CD4-positive, alpha-beta T cell treated with Interleukin-2 at 100 ng/mL for 4 hours (primary cell): ENCODE data around the gene CARD19.
"Not testable (repeated sequence)": the region's sequence is repeated elsewhere in the genome, so short reads cannot be mapped to it uniquely, and the experiment has no call there.

Experiments used
- DNase-seq: peaks from one replicate; pipeline ENCODE4 v3.0.0-alpha.2; 2020; ENCODE audit warnings: low spot score

CARD19 gene

DNA sequence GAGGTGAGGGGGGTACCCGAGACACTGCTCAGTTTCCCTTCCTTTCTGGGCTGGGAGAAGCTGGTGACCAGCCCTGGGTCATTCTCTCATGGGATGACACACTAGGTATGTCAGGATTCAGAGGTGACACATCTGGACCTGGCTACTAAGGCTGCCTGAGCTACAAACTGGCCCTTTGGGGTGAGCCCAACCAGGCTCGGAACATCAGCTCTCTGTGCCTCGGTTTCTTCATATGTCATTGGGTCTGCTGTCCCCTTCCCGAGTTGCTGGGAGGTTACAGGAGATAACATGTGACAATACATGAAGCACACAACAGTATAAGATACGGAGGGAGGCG, 11.8 kb downstream of the CARD19 start:
- DNase-seq, result no peak

DNA sequence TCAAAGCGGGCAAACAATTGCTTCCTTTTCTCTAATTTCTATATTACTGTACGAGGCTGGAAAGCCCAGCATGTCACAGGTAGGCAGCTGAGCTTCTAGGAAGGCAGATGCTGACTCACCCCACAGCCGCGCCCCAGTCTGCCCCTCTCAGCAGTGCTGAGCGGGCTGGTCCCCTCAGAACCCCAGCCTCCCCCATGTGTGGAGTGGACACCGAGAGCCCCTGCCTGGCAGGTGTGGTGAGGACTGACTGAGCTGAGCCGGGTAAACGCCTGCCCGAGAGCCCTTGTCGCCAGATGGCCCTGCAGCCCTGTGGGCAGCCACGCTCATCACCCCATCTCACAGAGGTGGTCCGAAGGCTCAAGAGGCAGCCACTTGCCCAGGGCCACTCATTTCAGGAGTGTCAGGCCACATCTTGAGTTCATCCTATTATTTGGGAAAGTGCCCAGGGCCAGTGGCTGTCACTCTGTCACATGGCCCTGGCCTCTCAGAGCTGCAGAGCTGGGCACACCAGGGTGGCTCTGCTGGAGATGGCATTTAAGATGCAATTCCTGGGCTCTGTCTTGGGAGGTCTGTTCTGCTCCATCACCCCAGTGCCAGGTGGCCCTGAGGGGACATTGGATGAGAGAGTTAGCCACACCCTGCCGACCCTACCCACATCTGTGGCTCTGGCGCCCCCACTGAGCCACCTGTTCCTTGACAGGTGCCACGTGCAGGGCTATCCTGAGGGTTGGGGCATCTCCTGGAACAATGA, 12.4 kb downstream of the CARD19 start:
- DNase-seq, result peak; percentile 57

DNA sequence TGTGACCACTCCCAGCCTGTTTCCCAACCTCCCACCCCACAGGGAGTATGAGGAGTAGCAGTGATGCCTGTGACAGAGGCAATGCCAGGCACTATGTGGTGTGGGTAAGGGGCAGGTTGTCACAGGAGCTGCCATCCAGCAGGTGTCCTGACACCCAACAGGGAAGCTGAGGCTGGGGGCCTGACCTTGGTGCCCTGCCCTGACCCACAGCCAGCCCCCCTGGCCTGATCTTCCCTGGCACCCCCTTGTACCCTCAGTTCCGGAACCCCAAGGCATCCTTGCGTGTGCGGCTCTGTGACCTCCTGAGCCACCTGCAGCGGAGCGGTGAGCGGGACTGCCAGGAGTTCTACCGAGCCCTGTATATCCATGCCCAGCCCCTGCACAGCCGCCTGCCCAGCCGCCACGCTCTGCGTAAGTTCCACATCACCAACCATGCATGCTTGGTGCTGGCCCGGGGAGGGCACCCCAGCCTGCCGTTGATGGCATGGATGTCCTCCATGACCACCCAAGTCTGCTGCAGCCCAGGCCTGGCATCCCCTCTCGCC, 14.4 kb downstream of the CARD19 start:
- no peak for DNase-seq

DNA sequence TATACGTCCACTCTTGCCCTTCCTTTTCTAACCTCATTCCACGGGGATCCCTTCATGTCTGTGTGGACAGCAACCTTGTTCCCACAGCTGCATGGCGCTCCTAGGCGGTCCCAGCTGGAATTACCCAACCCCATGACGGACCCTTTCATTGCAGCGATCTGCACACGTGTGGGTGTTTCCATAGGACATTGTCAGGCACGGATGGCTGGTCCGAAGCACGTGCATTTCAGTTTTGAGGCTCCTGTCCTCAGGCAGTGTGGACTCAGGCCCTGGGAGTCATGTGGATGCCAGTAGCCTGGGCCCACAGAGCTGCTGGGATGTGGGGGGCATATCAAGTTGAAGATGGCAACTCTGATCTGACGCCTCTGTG, 15.0 kb downstream of the CARD19 start:
- DNase-seq, result no peak

DNA sequence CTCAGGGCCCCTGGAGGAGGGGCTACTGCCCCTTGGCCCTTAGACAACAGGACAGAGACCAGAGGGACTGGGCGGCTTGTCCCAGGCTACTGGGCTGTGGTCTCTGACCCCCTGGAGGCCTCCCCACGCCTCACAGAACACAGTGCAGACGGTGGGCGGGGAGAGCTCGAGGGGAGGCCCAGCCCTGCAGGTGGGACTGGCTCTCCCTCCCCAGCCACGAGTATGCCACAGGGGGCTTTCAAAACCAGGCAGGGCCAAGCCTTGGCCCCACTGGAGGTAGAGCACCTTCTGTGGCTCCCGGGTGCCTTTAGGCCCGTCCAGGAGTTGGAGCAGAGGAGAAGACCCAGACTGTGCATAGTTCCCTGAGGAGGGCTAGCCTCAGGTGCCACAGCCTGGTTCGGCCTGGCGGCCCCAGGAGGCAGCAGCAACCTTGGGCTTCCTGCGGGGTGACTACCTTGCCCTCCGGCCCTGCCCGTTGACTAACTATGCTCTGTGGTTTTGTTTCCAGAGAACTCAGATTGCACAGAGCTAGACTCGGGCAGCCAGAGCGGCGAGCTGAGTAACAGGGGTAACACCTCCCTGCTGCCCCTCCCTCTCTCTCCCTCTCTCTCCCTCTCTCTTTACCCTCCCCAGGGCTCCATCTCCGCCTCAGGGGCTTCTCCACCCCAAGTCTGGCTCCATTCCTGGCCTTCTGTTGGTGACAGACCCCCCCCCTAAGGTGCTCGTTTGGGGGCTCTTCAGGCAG, 15.5 kb downstream of the CARD19 start:
- DNase-seq, result no peak

DNA sequence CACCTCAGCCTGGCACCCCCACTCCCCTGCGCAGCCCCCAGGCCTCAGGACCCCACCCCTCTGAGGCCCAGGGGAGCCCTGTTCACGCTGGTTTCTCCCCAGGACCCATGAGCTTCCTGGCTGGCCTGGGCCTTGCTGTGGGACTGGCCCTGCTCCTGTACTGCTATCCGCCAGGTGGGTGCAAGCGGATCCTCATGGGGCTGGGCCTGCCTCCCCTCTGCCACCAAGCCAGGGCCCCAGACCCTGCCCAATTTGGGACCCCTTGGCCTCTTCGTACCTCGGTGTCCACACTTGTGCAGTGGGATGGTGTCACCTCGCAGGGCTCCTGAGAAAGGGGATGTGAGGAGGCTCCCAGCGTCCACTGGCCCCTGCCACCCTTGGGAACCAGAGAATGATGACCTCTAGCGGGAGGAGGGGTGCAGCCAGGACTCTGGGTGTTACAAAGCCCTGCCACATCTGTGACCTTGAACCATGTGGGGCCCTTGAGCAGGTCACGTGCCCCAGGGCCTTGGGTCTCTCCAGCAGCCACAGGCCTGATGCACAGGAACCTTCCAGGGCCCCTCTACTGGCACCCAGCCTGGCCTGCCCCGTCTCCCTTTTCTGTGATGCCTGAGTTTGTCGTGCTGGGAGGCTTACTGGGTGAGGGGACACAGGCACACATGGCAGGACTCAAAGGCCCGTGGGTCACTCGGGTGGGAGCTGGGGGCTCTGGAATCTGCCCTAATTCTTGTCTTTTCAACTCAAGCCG, 16.3 kb downstream of the CARD19 start:
- no peak for DNase-seq

DNA sequence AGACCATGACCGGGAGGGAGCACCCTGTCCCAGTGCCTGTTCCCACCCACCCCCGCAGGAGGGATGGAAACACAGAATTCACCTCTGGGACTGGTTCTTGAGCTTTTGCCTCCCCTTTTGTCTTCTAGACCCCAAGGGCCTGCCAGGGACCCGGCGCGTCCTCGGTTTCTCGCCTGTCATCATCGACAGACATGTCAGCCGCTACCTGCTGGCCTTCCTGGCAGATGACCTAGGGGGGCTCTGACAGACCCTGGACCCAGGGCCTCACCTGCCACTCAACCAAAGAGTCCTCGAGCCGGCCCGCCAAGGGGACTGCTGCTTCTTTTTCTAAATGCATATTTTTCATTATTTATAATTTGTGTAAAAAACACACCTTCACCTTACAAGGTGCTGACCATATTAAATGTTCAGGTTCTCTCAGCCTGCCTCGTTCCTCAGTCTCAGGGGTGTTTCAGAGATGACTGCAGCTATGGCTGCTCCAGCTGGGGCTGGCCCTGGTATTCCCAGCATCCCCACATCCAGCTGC, 16.9 kb downstream of the CARD19 start:
- no peak for DNase-seq

DNA sequence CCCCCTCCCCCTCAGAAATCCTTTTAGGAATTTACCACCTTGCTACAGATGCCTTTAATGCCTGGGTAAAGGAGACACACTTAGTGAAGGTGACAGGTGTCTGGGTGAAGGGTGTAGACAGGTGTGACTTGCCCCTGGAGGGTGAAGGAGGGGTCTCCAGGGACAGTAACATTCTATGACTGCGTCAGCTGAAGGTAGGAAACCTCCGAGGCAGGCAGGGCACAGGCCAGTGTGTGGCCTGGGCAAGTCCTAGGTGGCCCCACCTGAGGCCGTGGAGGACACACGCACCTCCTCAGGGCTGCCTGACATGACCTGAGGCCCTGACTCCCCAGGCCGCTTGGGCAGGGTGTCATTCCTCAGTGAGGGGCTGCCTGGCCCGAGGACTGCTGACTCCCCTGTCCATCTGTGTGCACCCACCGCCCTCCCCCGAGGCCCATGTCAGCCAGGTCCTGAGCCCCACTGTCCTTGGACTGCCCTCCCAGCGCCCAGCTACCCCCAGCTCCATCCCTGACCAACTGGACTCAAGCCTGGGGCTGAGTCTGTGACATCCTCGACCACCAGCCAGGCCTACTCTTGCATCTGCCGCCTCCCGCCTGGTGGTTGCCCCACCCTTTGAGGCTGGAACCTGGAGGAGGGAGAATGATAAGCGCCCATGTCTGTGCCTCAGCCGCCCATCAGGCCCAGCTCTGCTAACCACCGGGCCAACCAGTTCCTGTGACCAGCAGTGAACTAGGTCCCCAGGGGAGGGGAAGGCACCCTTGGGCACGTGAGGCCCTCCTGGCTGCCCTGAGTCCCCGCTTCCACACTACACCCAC, 18.4 kb downstream of the CARD19 start:
- no peak for DNase-seq

DNA sequence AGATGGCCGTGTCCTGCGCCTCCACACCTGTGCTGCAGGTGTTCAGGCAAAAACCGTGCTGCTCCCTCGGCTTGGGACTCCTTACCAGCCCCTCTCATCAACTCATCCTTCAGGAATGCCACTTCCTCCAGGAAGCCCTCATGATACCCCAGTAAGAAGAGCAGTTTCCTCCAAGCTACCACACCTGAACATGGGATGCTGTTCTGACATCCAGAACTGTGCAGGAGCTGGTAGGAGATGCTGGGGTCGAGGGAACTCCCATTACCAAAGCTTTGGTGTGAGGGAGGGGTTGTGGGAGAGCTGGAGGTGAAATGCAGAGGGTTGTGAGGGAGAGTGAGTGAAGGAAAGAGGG, 18.9 kb downstream of the CARD19 start:
- no peak for DNase-seq

DNA sequence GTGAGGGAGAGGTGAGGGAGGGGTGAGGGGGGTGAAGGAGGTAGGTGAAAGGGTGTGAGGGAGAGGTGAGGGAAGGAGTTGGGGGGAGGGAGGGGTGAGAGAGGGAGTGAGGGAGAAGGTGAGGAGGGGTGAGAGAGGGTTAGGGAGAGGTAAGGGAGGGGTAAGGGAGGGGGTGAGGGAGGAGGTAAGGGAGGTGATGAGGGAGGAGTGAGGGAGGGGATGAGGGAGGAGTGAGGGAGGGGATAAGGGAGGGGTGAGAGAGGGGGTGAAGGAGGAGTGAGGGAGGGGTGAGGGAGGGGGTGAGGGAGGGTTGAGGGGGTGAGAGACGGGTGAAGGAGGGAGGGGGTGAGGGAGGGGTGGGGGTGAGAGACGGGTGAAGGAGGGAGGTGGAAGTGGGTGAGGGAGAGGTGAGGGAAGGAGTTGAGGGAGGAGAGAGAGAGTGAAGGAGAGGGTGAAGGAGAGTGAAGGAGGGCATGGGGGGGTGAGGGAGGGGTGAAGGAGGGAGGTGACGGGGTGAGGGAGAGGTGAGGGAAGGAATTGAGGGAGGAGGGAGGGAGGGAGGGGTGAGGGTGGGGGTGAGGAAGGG, 19.6 kb downstream of the CARD19 start:
- DNase-seq, result no peak

DNA sequence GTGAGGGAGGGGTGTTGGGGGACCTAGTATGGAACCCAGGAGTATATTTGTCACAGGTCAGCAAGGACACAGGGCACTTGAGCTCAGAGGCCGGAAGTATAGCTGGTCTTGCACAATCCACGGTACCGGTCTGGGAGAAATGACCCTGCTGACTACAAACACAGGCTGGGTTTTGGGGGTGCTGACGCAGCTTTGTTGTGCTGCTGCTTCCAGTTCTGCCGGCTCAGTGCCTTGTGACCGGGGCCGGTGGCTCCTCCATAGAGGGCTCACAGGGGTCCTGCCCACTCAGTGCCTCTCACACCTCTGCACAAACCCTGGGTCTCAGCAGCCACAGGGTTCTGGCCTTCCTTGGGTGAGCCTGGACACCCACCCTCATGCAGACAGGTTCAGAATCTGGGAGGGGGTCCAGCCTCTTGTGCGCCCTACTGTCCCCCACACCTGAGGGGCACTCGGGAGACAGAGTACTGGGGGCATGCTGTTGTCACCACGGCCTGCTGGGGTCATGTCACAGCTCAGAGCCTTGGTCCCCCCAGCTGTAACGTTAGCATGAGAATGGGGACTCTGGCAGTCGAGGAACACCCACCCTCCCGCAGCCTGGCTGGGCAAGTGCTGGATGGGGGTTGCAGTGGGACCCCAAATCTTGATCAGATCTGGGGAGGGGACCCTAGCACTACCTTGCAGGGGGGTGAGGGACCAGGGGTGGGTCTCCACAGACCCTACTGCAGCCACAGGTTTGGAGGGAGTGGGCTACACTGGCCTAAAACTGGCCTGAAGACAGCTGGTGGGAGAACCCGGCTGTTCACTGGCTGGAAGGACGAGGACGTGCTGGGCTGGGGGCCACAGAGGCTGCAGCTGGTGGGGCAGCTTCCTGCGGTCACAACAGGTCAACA, 20.3 kb downstream of the CARD19 start:
- DNase-seq, result no peak

DNA sequence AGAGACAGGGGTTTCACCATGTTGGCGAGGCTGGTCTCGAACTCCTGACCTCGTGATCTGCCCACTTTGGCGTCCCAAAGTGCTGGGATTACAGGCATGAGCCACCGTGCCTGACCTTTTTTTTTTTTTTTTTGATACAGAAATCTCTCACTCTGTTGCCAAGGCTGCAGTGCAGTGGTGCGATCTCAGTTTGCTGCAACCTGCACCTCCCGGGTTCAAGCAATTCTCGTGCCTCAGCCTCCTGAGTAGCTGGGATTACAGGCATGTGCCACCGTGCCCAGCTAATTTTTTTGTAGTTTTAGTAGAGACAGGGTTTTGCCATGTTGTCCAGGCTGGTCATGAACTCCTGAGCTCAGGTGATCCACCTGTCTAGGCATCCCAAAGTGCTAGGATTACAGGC, 21.5 kb downstream of the CARD19 start:
- DNase-seq, result not testable (repeated sequence)

DNA sequence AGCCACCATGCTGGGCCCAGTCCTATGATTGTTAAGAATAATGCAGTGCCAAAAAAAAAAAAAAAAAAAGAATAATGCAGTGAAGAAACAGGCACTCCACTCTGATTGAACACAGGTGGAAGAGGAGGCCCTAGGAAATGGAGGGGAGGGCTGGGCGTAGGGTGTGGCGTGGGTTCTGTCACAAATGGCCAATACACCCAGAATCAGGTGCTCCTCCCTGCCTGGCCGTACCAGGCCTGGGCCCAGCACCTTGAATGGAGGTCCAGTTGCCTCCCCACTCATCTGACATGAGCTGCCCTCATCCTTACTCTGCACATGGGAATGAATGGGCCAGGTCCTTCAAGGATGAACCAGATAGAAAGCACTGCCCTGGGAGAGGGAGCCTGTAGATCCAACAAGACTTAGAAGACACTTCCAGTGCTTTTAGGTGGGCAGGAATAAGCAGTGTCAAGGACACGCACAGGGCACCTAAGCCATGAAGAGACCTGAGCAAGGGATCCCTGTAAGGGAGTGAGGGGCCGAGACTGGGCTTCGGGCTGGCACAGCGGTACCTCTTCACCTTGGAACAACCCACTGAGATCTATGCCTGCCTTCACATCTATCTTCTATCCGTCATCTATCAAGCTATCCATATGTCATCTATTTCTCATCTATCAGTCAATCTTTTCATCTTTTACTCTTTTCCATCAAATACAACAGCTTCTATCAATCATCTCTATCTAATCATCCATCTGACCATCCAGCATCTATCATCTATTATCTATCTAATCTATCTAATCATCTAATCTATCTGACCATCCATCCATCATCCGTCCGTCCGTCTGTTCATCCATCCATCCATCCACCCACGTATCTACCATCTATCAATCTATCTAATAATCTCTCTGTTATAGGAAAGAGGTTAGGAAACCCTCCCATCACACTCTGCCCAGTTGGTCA, 22.2 kb downstream of the CARD19 start:
- no peak for DNase-seq

DNA sequence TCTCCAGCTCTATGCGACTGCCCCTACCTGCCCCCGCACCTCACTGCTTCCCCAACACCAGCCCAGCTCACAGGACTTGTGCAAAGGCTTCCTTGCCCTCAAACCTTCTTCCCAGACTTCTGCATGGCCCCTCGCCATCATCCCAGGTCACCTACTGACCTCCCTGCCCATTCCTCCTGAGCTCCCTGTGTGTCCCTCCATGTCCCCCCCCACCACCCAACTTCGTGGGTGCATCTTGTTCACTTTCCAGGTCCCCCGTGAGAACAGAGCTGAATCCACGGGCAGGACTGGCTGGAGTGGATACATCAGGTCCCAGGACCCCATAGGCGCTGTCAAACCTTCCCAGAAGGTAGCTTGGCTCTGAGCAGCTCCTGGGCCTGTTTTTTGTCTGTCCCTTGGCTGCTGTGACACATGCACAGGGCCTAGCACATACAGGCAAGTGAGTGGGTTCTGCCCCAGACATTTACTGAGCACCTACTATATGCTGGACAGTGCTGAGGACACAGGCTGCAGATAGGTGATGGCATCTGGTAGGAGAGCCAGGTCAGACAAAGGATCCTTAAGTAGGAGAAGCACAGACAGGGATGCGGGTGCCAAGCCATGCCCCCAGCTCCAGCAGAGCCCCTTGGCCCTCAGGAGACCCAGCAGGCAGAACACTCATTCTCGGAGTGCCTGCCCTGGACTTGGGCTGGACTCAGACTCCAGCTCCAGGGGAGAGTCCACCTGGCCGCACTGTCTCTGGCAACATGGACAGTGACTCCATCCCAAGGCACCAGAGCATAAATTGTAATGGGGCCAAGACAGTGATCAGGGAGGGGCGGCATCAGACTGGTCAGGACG, 23.1 kb downstream of the CARD19 start:
- no peak for DNase-seq

DNA sequence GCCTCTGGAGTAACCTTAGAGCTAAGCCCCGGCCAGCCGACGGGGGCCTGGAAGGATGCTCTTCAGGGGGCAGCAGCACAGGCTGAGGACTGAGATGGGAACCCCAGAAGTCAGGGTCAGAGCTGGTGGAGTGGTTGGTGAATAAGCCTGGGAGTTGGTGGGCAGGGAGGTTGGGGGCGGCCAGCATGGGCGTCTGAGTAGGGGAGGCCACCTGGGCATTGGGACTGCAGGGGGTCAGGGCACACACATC, 23.6 kb downstream of the CARD19 start:
- DNase-seq, result no peak

DNA sequence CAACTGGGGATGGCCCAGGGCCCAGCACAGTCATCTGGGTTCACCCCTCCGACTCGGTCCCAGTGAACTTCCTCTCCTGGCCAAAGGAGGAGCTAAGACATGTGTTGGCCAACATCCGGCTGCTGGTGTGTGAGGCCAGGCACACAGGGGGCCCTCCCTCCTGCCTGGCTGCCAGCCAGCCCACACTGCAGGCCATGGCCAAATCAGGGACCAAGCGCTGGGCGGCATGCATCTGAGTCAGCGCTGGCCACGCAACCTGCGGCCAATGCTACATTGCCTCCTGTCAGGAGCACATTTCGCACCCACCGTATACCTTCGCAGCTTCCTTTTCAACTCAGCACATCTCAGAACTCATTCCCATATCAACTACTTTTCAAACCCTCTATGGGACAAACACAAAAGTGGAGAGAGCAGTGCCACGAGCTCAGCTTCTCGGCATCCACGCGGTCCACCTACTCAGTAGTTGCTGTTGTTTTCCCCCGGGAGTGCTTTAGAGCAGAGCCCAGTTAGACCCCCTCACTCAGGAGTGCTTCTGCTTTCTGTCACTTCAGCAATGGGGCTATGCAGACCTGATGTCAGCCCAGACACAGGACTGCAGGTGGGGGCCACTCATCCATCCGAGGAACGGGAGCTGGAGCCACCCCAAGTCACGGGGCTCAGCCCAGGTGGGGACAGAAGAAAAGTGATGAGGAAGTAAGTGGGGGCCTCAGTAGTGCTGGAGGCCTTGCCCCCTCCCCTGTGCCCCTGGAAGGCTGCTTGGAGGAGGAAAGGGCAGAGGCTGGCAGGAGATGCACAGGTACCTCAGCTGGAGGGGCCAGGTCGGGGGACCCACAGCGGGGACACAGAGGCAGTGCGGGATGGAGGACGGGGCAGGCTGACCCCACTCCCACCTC, 24.2 kb downstream of the CARD19 start:
- peak; percentile 40 for DNase-seq

DNA sequence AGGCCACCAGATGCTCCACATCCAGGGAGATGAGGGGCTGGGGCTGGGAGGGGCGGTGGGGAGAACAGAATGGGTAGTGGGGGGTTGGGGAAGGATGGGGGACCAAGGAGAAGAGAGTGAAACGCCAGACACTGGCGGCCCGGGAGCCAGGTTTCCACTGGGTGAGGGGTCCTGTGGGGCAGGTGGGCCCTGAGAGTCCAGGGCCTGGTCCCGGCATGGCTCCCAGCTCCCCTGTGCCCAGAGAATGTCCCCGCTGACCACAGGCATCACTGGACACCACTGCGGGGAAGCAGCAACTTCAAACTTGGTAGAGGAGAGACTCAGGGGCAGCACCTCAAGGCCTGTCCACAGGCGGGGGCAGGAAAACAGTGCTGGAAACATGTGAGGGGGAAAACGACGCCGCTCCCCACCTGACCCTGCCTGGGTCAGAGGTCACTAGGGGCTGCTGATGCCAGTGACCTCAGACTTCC, 24.9 kb downstream of the CARD19 start:
- DNase-seq, result no peak
